ENCODE data around the gene QRFP. TPM values are rescaled to one million over a fixed set of nuclear protein-coding genes. Genes with fewer than 3 reads are reported as not detected.

Gene QRFP
- total RNA-seq, 1 experiment from 2014 or later: not detected

DNA sequence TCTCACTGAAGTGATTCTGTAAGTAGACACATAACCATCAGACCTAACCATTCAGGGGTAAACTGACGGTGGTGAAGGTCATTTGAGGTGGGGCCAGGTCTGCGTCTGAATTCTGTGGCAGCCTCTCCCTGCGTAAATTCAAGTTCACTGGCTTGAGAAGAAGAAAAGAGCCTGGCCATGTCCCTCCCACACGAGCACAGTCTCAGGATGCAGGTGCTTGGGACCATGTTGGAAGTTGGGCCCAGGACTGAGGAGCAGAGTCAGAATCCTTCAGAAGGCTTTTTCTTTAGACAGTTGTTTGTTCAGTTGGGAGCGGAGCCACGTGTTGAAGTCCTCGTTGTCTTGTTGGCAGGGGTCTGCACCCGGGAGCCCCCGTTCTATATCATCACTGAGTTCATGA, 24.1 kb downstream of the QRFP start:
- H3K79me2 ChIP-seq (ENCODE audit: insufficient read depth, low read length): peaks cover 20% of the 10 kb centered on the region; the same call in 1 of the 2 replicates
- no peak overlapping the region for H2AFZ ChIP-seq (ENCODE audit: low read depth, low read length, poor library complexity, severe bottlenecking)
- CTCF ChIA-PET: interaction anchor here (3.9 kb wide), 1 partner anchor 126 kb away, joined by 58 read pairs; no protein-coding TSS in a partner anchor
- no peak overlapping the region for H3K27ac ChIP-seq (ENCODE audit: low read depth, low read length)
- no peaks in the 10 kb centered on the region for H3K9me2 ChIP-seq (ENCODE audit: insufficient read depth)
- H3K36me3 ChIP-seq (ENCODE audit: control insufficient read depth in 1 of 2, insufficient read depth in 2 of 2, low read length in 2 of 2): peaks cover 22 to 35% of the 10 kb centered on the region in 2 experiments; a peak in 3 of 4 replicates
- no peaks in the 10 kb centered on the region; the same call in 1 of the 2 replicates for H4K20me1 ChIP-seq (ENCODE audit: insufficient read depth)
- no peak overlapping the region for H3K4me2 ChIP-seq (ENCODE audit: low read length)
- BruUV-seq (replicated peaks): no TSS peak
- DNase-seq (ENCODE audit: low read depth, low spot score) (no peak), ATAC-seq (no peak)
- no peaks in the 10 kb centered on the region for H3K9me3 ChIP-seq (ENCODE audit: control insufficient read depth in 1 of 2, insufficient read depth in 1 of 2, low read depth in 1 of 2, low read length in 2 of 2)
- RAD21 ChIA-PET (ENCODE audit: low non-redundant PET in 1 of 2, low total read pairs in 2 of 2, uncharacterized antibody in 2 of 2, unreplicated experiment in 2 of 2): no interaction called here
- no peaks in the 10 kb centered on the region for H3K4me1 ChIP-seq (ENCODE audit: control insufficient read depth in 1 of 2, insufficient read depth in 2 of 2, low read length in 2 of 2)
- POLR2A ChIA-PET: no interaction called here
- intact Hi-C loops (cut with micrococcal nuclease): no loop called here
- H3K4me3 ChIP-seq (replicated peaks in 1 of 2; ENCODE audit: low read depth in 1 of 2, low read length in 2 of 2): no peak overlapping the region
- TF ChIP-seq, protein P1, sequence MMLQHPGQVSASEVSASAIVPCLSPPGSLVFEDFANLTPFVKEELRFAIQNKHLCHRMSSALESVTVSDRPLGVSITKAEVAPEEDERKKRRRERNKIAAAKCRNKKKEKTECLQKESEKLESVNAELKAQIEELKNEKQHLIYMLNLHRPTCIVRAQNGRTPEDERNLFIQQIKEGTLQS (IDR thresholded peaks at IDR 0.05): no peak
- TF ChIP-seq TCF7L2 (IDR thresholded peaks at IDR 0.05; ENCODE audit: borderline replicate concordance, extremely low read depth, insufficient read depth, insufficient read length): no peak
- TF ChIP-seq JUND (IDR thresholded peaks at IDR 0.05): no peak
- TF ChIP-seq POLR2A (IDR thresholded peaks at IDR 0.05; ENCODE audit: borderline replicate concordance, extremely low read depth, insufficient read depth, insufficient read length): no peak
- no peak for TF ChIP-seq FOSL1 (IDR thresholded peaks at IDR 0.05; ENCODE audit: low read depth)
- no peak for TF ChIP-seq RAD21 (IDR thresholded peaks at IDR 0.05; ENCODE audit: low read depth)
- no peak for TF ChIP-seq YY1 (IDR thresholded peaks at IDR 0.05; ENCODE audit: extremely low read depth, insufficient replicate concordance, low read depth, low read length)
- TF ChIP-seq ZFX (IDR thresholded peaks at IDR 0.05): no peak
- no peak for TF ChIP-seq EZH2 (IDR thresholded peaks at IDR 0.05)
- TF ChIP-seq, protein P2, sequence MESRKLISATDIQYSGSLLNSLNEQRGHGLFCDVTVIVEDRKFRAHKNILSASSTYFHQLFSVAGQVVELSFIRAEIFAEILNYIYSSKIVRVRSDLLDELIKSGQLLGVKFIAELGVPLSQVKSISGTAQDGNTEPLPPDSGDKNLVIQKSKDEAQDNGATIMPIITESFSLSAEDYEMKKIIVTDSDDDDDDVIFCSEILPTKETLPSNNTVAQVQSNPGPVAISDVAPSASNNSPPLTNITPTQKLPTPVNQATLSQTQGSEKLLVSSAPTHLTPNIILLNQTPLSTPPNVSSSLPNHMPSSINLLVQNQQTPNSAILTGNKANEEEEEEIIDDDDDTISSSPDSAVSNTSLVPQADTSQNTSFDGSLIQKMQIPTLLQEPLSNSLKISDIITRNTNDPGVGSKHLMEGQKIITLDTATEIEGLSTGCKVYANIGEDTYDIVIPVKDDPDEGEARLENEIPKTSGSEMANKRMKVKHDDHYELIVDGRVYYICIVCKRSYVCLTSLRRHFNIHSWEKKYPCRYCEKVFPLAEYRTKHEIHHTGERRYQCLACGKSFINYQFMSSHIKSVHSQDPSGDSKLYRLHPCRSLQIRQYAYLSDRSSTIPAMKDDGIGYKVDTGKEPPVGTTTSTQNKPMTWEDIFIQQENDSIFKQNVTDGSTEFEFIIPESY (IDR thresholded peaks at IDR 0.05; ENCODE audit: extremely low read depth, insufficient replicate concordance, low read length): no peak
- TF ChIP-seq CTCF (IDR thresholded peaks at IDR 0.05 in 2 of 3, conservative IDR thresholded peaks at IDR 0.05 in 1 of 3; ENCODE audit: borderline replicate concordance in 1 of 3, insufficient read depth in 1 of 3, low read depth in 2 of 3, low read length in 2 of 3): no peak
- TF ChIP-seq SP1 (IDR thresholded peaks at IDR 0.05; ENCODE audit: low read depth): no peak
- no peak for TF ChIP-seq SIN3A (IDR thresholded peaks at IDR 0.05; ENCODE audit: low read depth)
- no peak overlapping the region for H3K9ac ChIP-seq (ENCODE audit: low read length)
- no peaks in the 10 kb centered on the region for H3K27me3 ChIP-seq (ENCODE audit: insufficient read depth, low read length)
